IPS DF 6.9 (cell line): ENCODE results near the gene SORCS2.
A peak's percentile ranks its signal among the peaks of the same experiment; 100 is the strongest.
"Not testable (repeated sequence)": the region's sequence is repeated elsewhere in the genome, so short reads cannot be mapped to it uniquely, and the experiment has no call there.

Source experiments
- DNase-seq: peaks from one replicate; pipeline ENCODE4 v3.0.0-alpha.2; 2013; ENCODE audit warnings: low read depth, low spot score
- H3K27ac ChIP-seq: one replicate; pipeline ENCODE4 v1.5.1; 2013; ENCODE audit warnings: low read length, control low read depth
- H3K27me3 ChIP-seq: 2 replicates; pipeline ENCODE4 v1.6.1; 2013; ENCODE audit warnings: mild to moderate bottlenecking, low read length; ENCODE audit not compliant: control insufficient read depth, insufficient read depth
- H3K36me3 ChIP-seq: 2 replicates; pipeline ENCODE4 v1.6.1; 2013; ENCODE audit warnings: low read length; ENCODE audit not compliant: control insufficient read depth, insufficient read depth
- H3K4me1 ChIP-seq: 2 replicates; pipeline ENCODE4 v1.6.1; 2013; ENCODE audit warnings: low read length; ENCODE audit not compliant: control insufficient read depth, insufficient read depth
- H3K4me3 ChIP-seq: 2 replicates; pipeline ENCODE4 v1.5.1; 2013; ENCODE audit warnings: mild to moderate bottlenecking, low read length
- H3K9me3 ChIP-seq: 2 replicates; pipeline ENCODE4 v1.6.1; 2013; ENCODE audit warnings: low read length, inconsistent platforms; ENCODE audit not compliant: control insufficient read depth, insufficient read depth
- WGBS: extraction: QIAGEN DNeasy Blood & Tissue Kit; methylation state at CpG from one replicate; pipeline ENCODE4 v1.1.7; 2013; ENCODE audit warnings: mixed read lengths, missing lambda C conversion rate; ENCODE audit not compliant: insufficient read length, insufficient coverage; 5-methylcytosine and 5-hydroxymethylcytosine counted together

The SORCS2 gene

DNA sequence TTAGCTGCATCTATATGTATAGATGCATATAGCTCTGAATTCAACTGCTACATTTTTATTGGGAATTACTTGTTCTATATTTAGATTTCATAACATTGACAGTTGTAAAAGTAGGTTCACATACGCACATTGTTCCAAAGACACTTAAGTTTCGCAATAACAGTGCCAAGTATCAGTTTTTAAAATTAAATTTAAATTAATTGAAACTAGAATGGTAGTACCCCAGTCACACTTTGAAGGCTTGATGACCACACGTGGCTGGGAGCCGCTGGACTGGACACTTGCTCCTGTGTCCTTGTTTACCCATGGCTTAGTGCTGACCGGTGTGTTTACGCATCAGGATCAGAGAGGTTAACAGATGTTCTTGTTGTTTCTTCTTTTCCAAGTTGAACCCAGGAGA, 383.1 kb downstream of the SORCS2 start:
- peaks cover 3% of the 10 kb centered on the region; the same call in 1 of the 2 replicates for H3K9me3 ChIP-seq
- no peak overlapping the region for H3K4me3 ChIP-seq
- H3K27ac ChIP-seq, result no peak overlapping the region
- no peaks in the 10 kb centered on the region for H3K36me3 ChIP-seq
- DNase-seq, result no peak
- WGBS, result no CpG with 5 or more reads among the region's 6 CpGs
- no peaks in the 10 kb centered on the region for H3K27me3 ChIP-seq
- H3K4me1 ChIP-seq, result no peaks in the 10 kb centered on the region

DNA sequence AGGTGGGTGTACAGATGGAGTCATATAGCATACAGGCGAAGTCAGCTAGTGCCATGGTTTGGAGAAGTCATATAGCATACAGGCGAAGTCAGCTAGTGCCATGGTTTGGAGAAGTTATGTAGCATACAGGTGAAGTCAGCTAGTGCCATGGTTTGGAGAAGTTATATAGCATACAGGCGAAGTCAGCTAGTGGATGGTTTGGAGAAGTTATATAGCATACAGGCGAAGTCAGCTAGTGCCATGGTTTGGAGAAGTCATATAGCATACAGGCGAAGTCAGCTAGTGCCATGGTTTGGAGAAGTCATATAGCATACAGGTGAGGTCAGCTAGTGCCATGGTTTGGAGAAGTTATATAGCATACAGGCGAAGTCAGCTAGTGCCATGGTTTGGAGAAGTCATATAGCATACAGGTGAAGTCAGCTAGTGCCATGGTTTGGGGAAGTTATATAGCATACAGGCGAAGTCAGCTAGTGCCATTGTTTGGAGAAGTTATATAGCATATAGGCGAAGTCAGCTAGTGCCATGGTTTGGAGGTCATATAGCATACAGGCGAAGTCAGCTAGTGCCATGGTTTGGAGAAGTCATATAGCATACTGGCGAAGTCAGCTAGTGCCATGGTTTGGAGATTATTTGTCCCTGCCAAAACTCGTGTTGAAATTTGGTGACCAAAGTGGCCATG, 385.2 kb downstream of the SORCS2 start:
- H3K9me3 ChIP-seq, H3K36me3 ChIP-seq, H3K27me3 ChIP-seq, H3K27ac ChIP-seq, DNase-seq, H3K4me3 ChIP-seq, H3K4me1 ChIP-seq: not testable (repeated sequence)
- no CpG with 5 or more reads among the region's 11 CpGs for WGBS

DNA sequence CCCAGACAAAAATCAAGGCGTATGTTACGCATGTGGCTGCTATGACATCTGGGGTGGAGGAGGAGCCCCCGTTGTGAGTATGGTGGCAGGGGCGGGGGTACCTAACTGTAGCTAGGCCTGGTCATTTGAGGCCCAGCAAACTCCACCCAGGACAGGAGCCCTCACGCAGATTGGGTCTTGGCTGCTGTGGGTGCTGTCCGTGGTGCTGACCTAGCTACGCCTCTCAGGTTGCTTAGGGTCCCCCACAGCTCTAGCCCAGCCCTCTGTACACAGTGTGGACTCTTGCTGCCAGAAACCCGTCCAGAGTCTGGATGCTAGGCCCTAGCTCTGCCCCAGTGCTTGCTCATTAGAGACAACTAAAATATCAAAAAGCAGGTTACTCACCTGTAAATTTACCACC, 389.1 kb downstream of the SORCS2 start:
- no CpG with 5 or more reads among the region's 8 CpGs for WGBS

DNA sequence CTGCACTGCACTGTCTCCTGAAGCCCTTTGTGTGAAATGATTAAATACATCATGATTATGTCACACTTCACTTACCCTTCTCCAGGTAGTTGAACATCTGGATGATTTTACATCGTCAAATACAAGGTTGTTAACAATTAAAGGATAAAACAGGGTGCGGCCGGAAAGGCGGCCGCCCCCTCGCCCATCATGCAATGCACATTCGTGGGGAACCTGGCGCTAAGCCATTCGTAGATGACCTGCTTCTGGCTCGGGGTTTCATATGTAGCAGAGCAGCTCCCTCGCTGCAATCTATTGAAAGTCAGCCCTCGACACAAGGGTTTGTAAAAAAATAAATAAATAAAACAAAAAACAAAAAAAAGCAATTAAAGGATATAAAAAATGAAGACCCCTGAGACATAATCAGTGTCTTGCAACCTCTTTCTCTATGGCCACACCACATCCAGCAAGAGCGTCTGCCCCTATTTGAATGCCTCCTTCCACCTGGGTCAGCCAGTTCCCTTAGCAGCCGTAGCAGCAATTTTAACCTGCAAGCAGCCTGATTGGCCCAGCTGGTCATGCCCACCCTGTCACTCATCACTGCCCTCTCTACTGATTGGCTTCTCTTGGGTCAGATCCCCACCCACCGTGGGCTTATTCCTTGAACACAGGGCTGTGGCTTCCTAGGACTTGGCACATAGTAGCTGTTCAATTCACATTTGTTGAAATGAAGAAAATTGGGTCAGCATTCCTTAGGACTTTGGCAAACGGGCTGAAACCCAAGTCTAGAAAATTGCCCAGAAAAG, 390.2 kb downstream of the SORCS2 start:
- Histone ChIP-seq H3K27me3 (no peaks in the 10 kb centered on the region), H3K27ac (no peak overlapping the region), H3K4me1 (no peaks in the 10 kb centered on the region), H3K36me3 (no peaks in the 10 kb centered on the region), H3K9me3 (peaks cover 1% of the 10 kb centered on the region; the same call in 1 of the 2 replicates), H3K4me3 (no peak overlapping the region)
- no CpG with 5 or more reads among the region's 16 CpGs for WGBS
- DNase-seq, result no peak

More for the DNA sequence above, 389.1 kb downstream of the SORCS2 start:
- Histone ChIP-seq H3K36me3 (no peaks in the 10 kb centered on the region), H3K9me3 (peaks cover 3% of the 10 kb centered on the region; the same call in 1 of the 2 replicates), H3K4me3 (no peak overlapping the region), H3K27me3 (no peaks in the 10 kb centered on the region), H3K4me1 (no peaks in the 10 kb centered on the region), H3K27ac (no peak overlapping the region)
- DNase-seq, result peak; percentile 48

DNA sequence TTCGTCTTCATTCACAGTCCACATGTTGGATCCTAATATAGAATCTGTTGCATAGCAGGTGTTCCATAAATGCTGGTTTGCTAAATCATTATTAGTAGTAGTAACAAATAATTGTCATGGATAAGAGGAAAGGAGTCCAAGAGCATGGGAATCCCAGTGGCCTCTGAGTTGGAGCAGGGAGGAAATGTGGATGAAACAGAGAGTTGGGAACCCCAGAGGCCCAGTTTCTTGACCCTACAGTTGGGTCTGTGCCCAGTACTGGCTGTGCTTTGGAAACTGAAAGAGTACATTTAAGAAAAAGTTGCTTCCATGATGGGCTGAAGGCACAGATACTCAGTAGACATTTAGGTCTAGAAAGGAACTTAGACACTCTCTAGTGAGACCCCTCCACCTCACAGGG, 391.8 kb downstream of the SORCS2 start:
- Histone ChIP-seq H3K36me3 (no peaks in the 10 kb centered on the region), H3K4me1 (no peaks in the 10 kb centered on the region), H3K9me3 (no peaks in the 10 kb centered on the region), H3K27ac (no peak overlapping the region), H3K27me3 (no peaks in the 10 kb centered on the region), H3K4me3 (no peak overlapping the region)
- WGBS, result no CpG with 5 or more reads among the region's 1 CpG
- DNase-seq, result no peak

DNA sequence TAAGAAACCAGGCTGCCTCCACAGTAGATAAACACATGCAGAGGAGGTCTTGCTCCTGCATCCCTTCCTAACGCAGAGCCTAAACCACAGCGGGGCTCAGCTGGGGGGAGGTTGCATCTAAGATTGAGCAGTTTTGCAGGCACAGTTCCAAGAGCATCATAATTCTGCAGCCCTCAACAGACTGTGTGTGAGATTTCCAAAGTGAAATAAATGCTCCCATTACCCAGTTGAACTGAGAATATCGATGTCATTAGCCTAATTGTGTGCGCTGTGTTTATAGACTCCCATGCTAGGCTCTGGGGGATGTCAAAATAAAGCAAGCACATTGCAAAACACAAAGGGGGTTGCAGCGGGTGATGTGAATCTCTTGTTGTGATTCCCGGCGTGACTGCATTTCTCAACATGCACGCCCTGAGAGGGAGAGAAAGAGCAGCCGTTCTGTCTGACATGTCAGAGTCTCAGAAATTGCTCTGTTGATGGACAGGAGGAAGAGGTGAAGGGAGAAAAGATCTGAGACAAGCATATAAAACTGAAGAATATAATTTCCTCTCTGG, 392.3 kb downstream of the SORCS2 start:
- DNase-seq, result no peak
- H3K4me1 ChIP-seq, result no peaks in the 10 kb centered on the region
- no peaks in the 10 kb centered on the region for H3K36me3 ChIP-seq
- no peaks in the 10 kb centered on the region for H3K9me3 ChIP-seq
- no peaks in the 10 kb centered on the region for H3K27me3 ChIP-seq
- WGBS, result no CpG with 5 or more reads among the region's 9 CpGs
- no peak overlapping the region for H3K27ac ChIP-seq
- H3K4me3 ChIP-seq, result no peak overlapping the region

DNA sequence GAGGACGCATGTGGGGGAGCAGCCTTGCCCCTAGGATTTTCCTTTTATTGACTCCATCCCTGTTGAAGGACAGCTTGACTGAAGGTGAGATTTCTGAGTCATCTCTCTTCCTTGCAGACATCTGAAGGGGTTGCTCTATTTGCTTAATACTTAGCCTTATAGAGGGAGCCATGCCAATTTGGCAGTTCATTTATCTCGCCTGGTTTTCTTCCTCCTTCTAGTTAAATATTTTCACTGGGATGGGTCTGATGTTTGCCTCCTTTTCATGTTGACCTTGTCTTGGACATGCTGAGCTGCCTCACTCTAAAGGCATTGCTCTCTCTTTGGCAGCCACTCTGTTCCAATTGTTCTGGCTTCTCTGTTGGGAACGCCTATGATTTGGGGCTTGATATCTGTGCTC, 393.4 kb downstream of the SORCS2 start:
- Histone ChIP-seq H3K4me3 (no peak overlapping the region), H3K36me3 (no peaks in the 10 kb centered on the region), H3K27ac (no peak overlapping the region), H3K27me3 (no peaks in the 10 kb centered on the region), H3K4me1 (no peaks in the 10 kb centered on the region), H3K9me3 (no peaks in the 10 kb centered on the region)
- no peak for DNase-seq
- no CpG with 5 or more reads among the region's 3 CpGs for WGBS

DNA sequence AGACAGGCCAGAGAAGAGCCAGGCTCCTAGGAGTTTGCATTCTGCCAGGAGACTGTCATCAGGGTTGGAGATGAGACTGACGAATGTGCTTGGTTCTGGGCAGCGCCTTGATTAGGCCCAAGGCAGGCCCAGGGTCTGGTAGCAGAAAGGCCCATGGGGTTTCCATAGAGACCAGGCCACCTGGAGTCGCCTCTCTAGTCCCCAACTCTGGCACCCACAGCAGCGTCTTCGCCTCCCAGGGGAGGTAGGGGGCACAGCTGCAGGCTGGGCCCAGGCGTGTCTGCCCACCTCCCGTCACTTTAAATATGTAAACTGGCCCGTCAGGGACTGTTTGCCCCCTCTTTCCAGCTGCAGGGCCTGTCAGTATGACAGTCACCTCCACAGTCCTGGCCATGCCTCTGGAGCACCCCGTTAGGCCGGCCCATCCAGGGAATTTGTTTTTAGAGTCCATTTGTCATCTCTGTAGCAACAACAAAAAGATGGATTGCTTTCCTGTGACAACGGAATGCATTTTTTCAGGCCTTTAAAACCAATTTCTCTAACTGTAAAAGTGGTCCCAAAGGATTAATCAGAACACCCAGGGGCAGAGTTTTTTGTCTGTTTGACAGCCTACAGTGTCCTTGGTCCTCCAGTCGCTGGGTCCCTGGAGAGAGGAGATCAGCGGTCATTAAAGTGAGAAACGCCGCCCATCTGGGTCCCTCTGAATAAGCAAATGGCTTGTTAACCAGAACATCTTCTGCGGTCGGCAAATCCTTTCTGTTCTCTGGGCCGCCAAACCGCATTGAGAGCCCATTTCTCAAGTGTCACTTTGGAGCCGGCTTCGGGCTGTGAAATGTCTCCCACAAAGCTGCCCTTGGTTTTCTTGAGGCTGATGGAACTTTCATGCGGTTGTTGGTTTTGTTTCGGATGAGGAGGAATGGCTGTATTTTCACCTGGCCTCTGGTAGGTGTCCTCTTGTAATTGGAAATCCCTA, 395.4 kb downstream of the SORCS2 start:
- Histone ChIP-seq H3K36me3 (no peaks in the 10 kb centered on the region), H3K27ac (no peak overlapping the region), H3K27me3 (no peaks in the 10 kb centered on the region), H3K4me3 (no peak overlapping the region), H3K9me3 (no peaks in the 10 kb centered on the region), H3K4me1 (no peaks in the 10 kb centered on the region)
- no CpG with 5 or more reads among the region's 23 CpGs for WGBS
- no peak for DNase-seq

DNA sequence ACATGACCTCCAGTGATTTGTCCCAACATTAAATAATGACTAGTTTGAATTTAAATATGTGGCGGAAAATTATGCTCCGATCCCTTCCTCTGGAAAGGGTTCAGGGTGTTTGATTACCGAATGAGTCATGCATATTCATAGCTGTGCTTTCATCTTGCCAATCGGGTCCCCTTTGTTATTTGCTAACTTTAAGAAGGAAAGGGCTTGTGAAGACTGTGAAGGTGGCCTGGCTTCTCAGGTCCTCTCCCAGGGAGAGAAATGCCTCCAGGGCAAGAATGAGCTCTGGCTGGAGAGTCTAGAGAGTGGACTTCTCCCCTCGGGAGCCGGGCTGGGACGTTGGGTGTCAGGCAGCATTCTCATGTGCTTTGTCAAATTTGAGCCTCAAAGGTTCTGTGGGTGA, 397.9 kb downstream of the SORCS2 start:
- H3K36me3 ChIP-seq, result no peaks in the 10 kb centered on the region
- peaks cover 6% of the 10 kb centered on the region for H3K4me1 ChIP-seq
- no peak overlapping the region for H3K27ac ChIP-seq
- H3K4me3 ChIP-seq, result no peak overlapping the region
- H3K27me3 ChIP-seq, result no peaks in the 10 kb centered on the region
- no CpG with 5 or more reads among the region's 7 CpGs for WGBS
- no peaks in the 10 kb centered on the region for H3K9me3 ChIP-seq
- DNase-seq, result no peak

DNA sequence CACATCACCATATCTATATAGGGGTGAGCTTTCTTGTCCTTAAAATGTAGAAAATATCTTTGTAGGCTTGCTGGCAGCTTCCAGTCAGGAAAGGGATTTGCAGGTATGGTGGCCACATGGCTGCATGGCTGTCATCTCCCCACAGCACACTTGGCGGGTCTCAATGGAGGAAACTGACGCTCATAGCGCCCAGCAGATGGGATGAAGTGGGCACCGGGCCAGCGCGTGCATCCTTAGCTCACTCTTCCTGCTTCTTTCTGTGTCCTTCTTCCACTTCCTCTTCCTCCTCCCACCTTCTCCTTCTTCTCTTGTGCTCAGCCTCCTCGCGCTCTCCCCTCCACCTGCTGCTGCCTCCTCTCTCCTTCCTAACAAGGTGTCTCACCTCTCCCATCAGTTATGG, 398.6 kb downstream of the SORCS2 start:
- Histone ChIP-seq H3K27ac (no peak overlapping the region), H3K36me3 (no peaks in the 10 kb centered on the region), H3K4me3 (no peak overlapping the region), H3K4me1 (peaks cover 11% of the 10 kb centered on the region), H3K27me3 (no peaks in the 10 kb centered on the region), H3K9me3 (no peaks in the 10 kb centered on the region)
- no peak for DNase-seq
- no CpG with 5 or more reads among the region's 8 CpGs for WGBS
